SK-N-SH treated with all-trans-retinoic acid at 6 μM for 48 hours (cell line): ENCODE data around the gene FBXL17.

Experiments used
- ATAC-seq: fragments of 200-7000 bp; cut with Tn5 transposase; 3 replicates; pipeline ENCODE4 v1.9.1; 2020; ENCODE audit warnings: mild to moderate bottlenecking, moderate library complexity
- ARNTL ChIP-seq: fragments of 450-650 bp; formaldehyde crosslinking; IDR thresholded peaks from 2 replicates; pipeline ENCODE4 v1.5.0; 2020; ENCODE audit warnings: low read depth, mild to moderate bottlenecking, moderate library complexity, borderline replicate concordance
- BACH2 ChIP-seq: fragments of 250-450 bp; sonication (Bioruptor Pico); IDR thresholded peaks from 2 replicates; pipeline ENCODE4 v1.9.0; 2021; ENCODE audit warnings: mild to moderate bottlenecking, borderline replicate concordance
- GLIS3 ChIP-seq: fragments of 250-450 bp; sonication (Bioruptor Pico); IDR thresholded peaks from 2 replicates; pipeline ENCODE4 v1.5.0; 2020; ENCODE audit warnings: mild to moderate bottlenecking, moderate library complexity
- ISL1 ChIP-seq: fragments of 250-450 bp; sonication (Bioruptor Pico); IDR thresholded peaks from 2 replicates; pipeline ENCODE4 v2.1.2; 2022; ENCODE audit warnings: mild to moderate bottlenecking, moderate library complexity
- OSR1 ChIP-seq: fragments of 250-450 bp; sonication (Bioruptor Pico); IDR thresholded peaks from 2 replicates; pipeline ENCODE4 v1.8.0; 2022; ENCODE audit warnings: moderate library complexity, mild to moderate bottlenecking, inconsistent platforms
- PPARA ChIP-seq: fragments of 250-450 bp; sonication (Bioruptor Pico); IDR thresholded peaks from 2 replicates; pipeline ENCODE4 v1.5.0; 2020; ENCODE audit warnings: mild to moderate bottlenecking, borderline replicate concordance
- RARB ChIP-seq: fragments of 250-450 bp; sonication (Bioruptor Pico); IDR thresholded peaks from 2 replicates; pipeline ENCODE4 v1.8.0; 2021; ENCODE audit warnings: mild to moderate bottlenecking, moderate library complexity
- SNAI2 ChIP-seq: fragments of 250-450 bp; sonication (Bioruptor Pico); IDR thresholded peaks from 2 replicates; pipeline ENCODE4 v1.5.0; 2020; ENCODE audit warnings: mild to moderate bottlenecking, moderate library complexity
- TCF4 ChIP-seq: fragments of 250-450 bp; sonication (Bioruptor Pico); IDR thresholded peaks from 2 replicates; pipeline ENCODE4 v1.8.0; 2021; ENCODE audit warnings: mild to moderate bottlenecking, moderate library complexity, borderline replicate concordance
- TOX ChIP-seq: fragments of 250-450 bp; sonication (Bioruptor Pico); IDR thresholded peaks from 2 replicates; pipeline ENCODE4 v1.8.0; 2021; ENCODE audit warnings: mild to moderate bottlenecking, moderate library complexity, borderline replicate concordance
- ZC3H10 ChIP-seq: fragments of 250-450 bp; sonication (Bioruptor Pico); IDR thresholded peaks from 2 replicates; pipeline ENCODE4 v1.5.1; 2021; ENCODE audit warnings: mild to moderate bottlenecking, moderate library complexity
- ZFP3 ChIP-seq: fragments of 250-450 bp; sonication (Bioruptor Pico); IDR thresholded peaks from 2 replicates; pipeline ENCODE4 v1.5.0; 2020; ENCODE audit warnings: mild to moderate bottlenecking, moderate library complexity
- ZNF565 ChIP-seq: fragments of 450-650 bp; formaldehyde crosslinking; conservative IDR thresholded peaks from 2 replicates; pipeline ENCODE4 v1.5.0; 2020; ENCODE audit warnings: low read depth, mild to moderate bottlenecking, moderate library complexity
- ZNF70 ChIP-seq: fragments of 450-650 bp; formaldehyde crosslinking; IDR thresholded peaks from 2 replicates; pipeline ENCODE4 v1.5.0; 2020; ENCODE audit warnings: mild to moderate bottlenecking, moderate library complexity
- ZNF8 ChIP-seq: fragments of 450-650 bp; formaldehyde crosslinking; IDR thresholded peaks from 2 replicates; pipeline ENCODE4 v1.5.0; 2020; ENCODE audit warnings: mild to moderate bottlenecking, moderate library complexity
- TF ChIP-seq, protein P1 (sequence below): fragments of 250-450 bp; sonication (Bioruptor Pico); IDR thresholded peaks from 2 replicates; pipeline ENCODE4 v1.8.0; 2020; ENCODE audit warnings: mild to moderate bottlenecking, moderate library complexity, borderline replicate concordance
- TF ChIP-seq, protein P2 (sequence below): fragments of 250-450 bp; sonication (Bioruptor Pico); IDR thresholded peaks from 2 replicates; pipeline ENCODE4 v1.5.0; 2020; ENCODE audit warnings: mild to moderate bottlenecking, moderate library complexity
- TF ChIP-seq, protein P3 (sequence below): fragments of 250-450 bp; sonication (Bioruptor Pico); IDR thresholded peaks from 2 replicates; pipeline ENCODE4 v1.5.1; 2020; ENCODE audit warnings: low read depth, mild to moderate bottlenecking, moderate library complexity
- TF ChIP-seq, protein P4 (sequence below): fragments of 250-450 bp; sonication (Bioruptor Pico); IDR thresholded peaks from 2 replicates; pipeline ENCODE4 v1.5.1; 2021; ENCODE audit warnings: mild to moderate bottlenecking, moderate library complexity
- TF ChIP-seq, protein P5 (sequence below): fragments of 250-450 bp; sonication (Bioruptor Pico); IDR thresholded peaks from 2 replicates; pipeline ENCODE4 v1.8.0; 2021; ENCODE audit warnings: low read depth, mild to moderate bottlenecking, moderate library complexity, borderline replicate concordance

FBXL17 gene

DNA sequence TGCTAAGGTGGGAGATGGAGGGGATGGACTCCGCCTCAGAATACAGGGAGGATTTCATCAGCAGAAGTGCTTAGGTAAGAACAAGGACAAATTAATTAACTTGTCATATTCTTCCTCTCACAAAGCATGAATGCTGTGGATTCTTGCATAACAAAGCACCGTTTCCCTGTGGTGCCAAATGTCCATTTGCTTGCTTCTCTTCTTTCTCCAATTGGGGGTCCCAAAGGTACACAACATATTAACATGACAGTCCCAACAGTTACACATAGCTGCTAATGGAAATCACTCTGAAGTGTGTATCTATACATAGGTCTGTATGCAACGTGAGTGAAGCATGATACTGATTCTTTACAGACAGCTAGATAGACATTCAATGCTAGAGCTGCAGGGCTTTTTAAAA lies 564.5 kb downstream of the FBXL17 start:
- ATAC-seq = no peak
- TF ChIP-seq TCF4 = no peak
- TF ChIP-seq OSR1 (CRISPR knock-in tag) = no peak
- TF ChIP-seq, protein P1, sequence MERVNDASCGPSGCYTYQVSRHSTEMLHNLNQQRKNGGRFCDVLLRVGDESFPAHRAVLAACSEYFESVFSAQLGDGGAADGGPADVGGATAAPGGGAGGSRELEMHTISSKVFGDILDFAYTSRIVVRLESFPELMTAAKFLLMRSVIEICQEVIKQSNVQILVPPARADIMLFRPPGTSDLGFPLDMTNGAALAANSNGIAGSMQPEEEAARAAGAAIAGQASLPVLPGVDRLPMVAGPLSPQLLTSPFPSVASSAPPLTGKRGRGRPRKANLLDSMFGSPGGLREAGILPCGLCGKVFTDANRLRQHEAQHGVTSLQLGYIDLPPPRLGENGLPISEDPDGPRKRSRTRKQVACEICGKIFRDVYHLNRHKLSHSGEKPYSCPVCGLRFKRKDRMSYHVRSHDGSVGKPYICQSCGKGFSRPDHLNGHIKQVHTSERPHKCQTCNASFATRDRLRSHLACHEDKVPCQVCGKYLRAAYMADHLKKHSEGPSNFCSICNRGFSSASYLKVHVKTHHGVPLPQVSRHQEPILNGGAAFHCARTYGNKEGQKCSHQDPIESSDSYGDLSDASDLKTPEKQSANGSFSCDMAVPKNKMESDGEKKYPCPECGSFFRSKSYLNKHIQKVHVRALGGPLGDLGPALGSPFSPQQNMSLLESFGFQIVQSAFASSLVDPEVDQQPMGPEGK (CRISPR knock-in tag) = no peak
- no peak for TF ChIP-seq ARNTL (CRISPR knock-in tag)
- TF ChIP-seq, protein P2, sequence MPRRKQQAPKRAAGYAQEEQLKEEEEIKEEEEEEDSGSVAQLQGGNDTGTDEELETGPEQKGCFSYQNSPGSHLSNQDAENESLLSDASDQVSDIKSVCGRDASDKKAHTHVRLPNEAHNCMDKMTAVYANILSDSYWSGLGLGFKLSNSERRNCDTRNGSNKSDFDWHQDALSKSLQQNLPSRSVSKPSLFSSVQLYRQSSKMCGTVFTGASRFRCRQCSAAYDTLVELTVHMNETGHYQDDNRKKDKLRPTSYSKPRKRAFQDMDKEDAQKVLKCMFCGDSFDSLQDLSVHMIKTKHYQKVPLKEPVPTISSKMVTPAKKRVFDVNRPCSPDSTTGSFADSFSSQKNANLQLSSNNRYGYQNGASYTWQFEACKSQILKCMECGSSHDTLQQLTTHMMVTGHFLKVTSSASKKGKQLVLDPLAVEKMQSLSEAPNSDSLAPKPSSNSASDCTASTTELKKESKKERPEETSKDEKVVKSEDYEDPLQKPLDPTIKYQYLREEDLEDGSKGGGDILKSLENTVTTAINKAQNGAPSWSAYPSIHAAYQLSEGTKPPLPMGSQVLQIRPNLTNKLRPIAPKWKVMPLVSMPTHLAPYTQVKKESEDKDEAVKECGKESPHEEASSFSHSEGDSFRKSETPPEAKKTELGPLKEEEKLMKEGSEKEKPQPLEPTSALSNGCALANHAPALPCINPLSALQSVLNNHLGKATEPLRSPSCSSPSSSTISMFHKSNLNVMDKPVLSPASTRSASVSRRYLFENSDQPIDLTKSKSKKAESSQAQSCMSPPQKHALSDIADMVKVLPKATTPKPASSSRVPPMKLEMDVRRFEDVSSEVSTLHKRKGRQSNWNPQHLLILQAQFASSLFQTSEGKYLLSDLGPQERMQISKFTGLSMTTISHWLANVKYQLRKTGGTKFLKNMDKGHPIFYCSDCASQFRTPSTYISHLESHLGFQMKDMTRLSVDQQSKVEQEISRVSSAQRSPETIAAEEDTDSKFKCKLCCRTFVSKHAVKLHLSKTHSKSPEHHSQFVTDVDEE = no peak
- no peak for TF ChIP-seq PPARA (CRISPR knock-in tag)
- TF ChIP-seq ISL1 (CRISPR knock-in tag) = no peak
- TF ChIP-seq ZNF70 (CRISPR knock-in tag) = no peak
- TF ChIP-seq, protein P3, sequence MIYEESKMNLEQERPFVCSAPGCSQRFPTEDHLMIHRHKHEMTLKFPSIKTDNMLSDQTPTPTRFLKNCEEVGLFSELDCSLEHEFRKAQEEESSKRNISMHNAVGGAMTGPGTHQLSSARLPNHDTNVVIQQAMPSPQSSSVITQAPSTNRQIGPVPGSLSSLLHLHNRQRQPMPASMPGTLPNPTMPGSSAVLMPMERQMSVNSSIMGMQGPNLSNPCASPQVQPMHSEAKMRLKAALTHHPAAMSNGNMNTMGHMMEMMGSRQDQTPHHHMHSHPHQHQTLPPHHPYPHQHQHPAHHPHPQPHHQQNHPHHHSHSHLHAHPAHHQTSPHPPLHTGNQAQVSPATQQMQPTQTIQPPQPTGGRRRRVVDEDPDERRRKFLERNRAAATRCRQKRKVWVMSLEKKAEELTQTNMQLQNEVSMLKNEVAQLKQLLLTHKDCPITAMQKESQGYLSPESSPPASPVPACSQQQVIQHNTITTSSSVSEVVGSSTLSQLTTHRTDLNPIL (CRISPR knock-in tag) = no peak
- TF ChIP-seq GLIS3 (CRISPR knock-in tag) = no peak
- no peak for TF ChIP-seq SNAI2 (CRISPR knock-in tag)
- no peak for TF ChIP-seq ZC3H10 (CRISPR knock-in tag)

DNA sequence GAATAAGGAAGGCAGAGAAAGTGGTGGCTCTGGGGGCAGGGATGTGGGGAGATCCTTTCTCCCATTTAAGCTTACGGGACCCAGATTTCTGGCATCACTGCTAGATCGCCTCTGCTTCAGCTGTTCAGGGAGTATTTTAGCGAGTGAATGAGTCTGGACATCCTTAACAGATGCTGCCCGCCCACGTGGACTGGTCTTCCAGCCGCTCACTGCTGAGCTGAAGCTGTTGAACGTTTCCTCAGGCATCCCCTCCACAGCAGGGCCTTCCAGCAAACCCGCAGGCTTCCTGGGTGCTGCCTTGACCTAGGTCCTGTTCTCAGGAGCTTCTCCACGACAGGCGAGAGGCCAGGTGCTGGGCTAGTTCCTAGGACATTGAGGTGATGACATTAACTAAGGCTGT lies 566.8 kb downstream of the FBXL17 start:
- no peak for ATAC-seq
- no peak for TF ChIP-seq BACH2 (CRISPR knock-in tag)
- TF ChIP-seq ZNF565 = no peak
- TF ChIP-seq SNAI2 (CRISPR knock-in tag) = no peak
- TF ChIP-seq ZNF8 (CRISPR knock-in tag) = no peak
- no peak for TF ChIP-seq ZFP3 (CRISPR knock-in tag)
- no peak for TF ChIP-seq GLIS3 (CRISPR knock-in tag)
- no peak for TF ChIP-seq TCF4
- no peak for TF ChIP-seq OSR1 (CRISPR knock-in tag)
- TF ChIP-seq, protein P4, sequence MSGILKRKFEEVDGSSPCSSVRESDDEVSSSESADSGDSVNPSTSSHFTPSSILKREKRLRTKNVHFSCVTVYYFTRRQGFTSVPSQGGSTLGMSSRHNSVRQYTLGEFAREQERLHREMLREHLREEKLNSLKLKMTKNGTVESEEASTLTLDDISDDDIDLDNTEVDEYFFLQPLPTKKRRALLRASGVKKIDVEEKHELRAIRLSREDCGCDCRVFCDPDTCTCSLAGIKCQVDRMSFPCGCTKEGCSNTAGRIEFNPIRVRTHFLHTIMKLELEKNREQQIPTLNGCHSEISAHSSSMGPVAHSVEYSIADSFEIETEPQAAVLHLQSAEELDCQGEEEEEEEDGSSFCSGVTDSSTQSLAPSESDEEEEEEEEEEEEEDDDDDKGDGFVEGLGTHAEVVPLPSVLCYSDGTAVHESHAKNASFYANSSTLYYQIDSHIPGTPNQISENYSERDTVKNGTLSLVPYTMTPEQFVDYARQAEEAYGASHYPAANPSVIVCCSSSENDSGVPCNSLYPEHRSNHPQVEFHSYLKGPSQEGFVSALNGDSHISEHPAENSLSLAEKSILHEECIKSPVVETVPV (CRISPR knock-in tag) = no peak
- TF ChIP-seq ARNTL (CRISPR knock-in tag) = no peak
- TF ChIP-seq, protein P5, sequence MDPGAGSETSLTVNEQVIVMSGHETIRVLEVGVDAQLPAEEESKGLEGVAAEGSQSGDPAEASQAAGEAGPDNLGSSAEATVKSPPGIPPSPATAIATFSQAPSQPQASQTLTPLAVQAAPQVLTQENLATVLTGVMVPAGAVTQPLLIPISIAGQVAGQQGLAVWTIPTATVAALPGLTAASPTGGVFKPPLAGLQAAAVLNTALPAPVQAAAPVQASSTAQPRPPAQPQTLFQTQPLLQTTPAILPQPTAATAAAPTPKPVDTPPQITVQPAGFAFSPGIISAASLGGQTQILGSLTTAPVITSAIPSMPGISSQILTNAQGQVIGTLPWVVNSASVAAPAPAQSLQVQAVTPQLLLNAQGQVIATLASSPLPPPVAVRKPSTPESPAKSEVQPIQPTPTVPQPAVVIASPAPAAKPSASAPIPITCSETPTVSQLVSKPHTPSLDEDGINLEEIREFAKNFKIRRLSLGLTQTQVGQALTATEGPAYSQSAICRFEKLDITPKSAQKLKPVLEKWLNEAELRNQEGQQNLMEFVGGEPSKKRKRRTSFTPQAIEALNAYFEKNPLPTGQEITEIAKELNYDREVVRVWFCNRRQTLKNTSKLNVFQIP (CRISPR knock-in tag) = no peak
- TF ChIP-seq RARB (CRISPR knock-in tag) = no peak
- no peak for TF ChIP-seq TOX (CRISPR knock-in tag)

DNA sequence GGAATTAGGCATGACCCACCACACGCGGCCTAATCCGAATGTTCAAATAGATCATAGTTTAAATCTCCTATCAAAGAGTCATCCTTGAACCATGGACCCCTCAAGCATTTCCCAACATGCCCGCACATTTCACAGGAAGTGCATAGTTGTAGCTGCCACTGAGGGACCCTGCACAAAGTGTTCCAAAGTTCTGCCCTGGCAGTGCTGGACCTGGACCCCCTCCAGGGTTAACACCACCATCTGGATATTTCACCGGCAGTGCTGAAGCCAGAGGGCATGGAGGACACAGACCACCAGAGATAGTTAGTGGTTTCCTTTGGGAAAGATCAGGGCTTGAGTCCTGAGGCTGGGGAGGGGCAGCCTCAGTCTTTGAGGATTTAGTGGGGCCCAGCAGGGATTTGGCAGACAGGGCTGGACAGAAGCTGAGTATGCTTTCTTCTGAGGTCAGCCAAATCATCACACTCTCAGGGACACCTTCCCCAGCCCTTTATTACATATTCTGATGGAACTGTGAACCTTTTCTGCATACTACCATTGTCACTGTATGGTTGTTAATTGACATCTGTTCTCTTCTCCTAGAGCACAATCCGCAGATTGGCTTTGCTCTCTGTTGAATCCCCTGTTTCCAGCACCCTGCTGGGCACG lies 567.6 kb downstream of the FBXL17 start:
- no peak for ATAC-seq

More for the DNA sequence above, 567.6 kb downstream of the FBXL17 start:
- TF ChIP-seq, protein P5 (CRISPR knock-in tag) = no peak
- TF ChIP-seq, all 23 proteins: peak for 0
